GM06990 (cell line): ENCODE measurements around the gene CNTNAP5.

Source experiments
- DNase-seq: peaks from one replicate; pipeline ENCODE4 v3.0.0-alpha.2; 2011; ENCODE audit not compliant: insufficient read length; ENCODE audit errors: extremely low read depth
- H3K27me3 ChIP-seq: replicated peaks from 2 replicates; pipeline ENCODE4 v1.6.0; 2011; ENCODE audit warnings: low read length; ENCODE audit not compliant: control insufficient read depth, insufficient read depth
- H3K36me3 ChIP-seq: 2 replicates; pipeline ENCODE4 v1.5.1; 2011; ENCODE audit warnings: low read length; ENCODE audit not compliant: control insufficient read depth, insufficient read depth
- H3K4me3 ChIP-seq: replicated peaks from 2 replicates; pipeline ENCODE4 v1.5.1; 2011; ENCODE audit warnings: low read depth, mild to moderate bottlenecking, control low read depth, low read length
- TF ChIP-seq, protein P1 (sequence below): IDR thresholded peaks from 2 replicates; pipeline ENCODE4 v1.5.1; 2011; ENCODE audit warnings: low read length, control low read depth, mild to moderate bottlenecking, inconsistent platforms; ENCODE audit not compliant: insufficient read depth, poor library complexity, severe bottlenecking

The CNTNAP5 gene

DNA sequence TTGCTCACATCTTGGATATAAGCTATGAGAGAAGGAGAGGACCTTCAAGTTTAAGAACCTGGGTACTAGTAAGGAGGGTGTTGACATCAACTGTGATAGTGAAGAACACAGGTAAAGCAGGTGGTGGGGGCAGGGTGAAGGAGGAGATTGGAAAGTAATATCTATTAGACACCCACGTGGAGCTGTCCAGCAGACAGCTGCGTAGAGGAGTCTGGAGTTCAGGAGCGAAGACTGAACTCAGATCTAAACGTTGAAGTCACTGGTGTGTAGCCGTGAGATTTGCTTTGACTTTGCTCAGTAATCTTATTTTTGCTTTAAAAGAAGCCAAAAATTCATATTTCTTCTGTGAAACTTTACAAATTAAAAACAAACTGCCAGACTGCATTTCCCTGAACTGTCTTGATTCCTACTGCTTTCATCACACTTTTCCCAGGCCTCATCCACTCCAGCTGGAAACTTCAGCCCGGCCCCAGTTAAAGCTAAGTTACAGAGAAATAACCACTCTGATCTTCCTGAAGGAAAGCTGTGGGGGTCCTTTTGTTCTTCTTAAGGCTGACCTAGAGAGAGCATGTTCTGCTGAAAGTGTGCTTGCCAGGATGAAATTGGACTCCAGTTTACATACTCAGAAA lies 533.3 kb downstream of the CNTNAP5 start:
- no peaks in the 10 kb centered on the region for H3K27me3 ChIP-seq
- H3K4me3 ChIP-seq = no peak overlapping the region
- DNase-seq = no peak
- H3K36me3 ChIP-seq = no peaks in the 10 kb centered on the region
- TF ChIP-seq, protein P1, sequence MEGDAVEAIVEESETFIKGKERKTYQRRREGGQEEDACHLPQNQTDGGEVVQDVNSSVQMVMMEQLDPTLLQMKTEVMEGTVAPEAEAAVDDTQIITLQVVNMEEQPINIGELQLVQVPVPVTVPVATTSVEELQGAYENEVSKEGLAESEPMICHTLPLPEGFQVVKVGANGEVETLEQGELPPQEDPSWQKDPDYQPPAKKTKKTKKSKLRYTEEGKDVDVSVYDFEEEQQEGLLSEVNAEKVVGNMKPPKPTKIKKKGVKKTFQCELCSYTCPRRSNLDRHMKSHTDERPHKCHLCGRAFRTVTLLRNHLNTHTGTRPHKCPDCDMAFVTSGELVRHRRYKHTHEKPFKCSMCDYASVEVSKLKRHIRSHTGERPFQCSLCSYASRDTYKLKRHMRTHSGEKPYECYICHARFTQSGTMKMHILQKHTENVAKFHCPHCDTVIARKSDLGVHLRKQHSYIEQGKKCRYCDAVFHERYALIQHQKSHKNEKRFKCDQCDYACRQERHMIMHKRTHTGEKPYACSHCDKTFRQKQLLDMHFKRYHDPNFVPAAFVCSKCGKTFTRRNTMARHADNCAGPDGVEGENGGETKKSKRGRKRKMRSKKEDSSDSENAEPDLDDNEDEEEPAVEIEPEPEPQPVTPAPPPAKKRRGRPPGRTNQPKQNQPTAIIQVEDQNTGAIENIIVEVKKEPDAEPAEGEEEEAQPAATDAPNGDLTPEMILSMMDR = no peak

DNA sequence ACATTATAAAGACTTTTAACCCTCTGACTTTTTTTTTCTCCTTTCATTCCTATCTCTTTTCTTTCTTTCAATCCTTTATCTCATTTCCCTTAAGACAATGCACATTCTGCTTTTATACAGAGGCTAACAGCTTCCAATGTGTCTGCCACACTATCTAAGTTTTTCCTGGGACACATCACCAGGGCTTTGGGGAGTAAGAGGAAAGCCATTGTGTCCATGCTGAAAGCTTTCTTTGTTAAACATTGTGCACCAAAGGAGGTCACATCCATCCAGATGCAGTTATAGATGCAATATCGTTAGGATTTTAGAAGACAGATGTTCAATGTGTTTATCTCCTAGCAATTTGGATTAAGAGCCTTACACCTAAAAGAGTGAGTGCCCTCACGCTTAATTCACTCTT lies 534.1 kb downstream of the CNTNAP5 start:
- Histone ChIP-seq H3K4me3 (no peak overlapping the region), H3K27me3 (no peaks in the 10 kb centered on the region), H3K36me3 (no peaks in the 10 kb centered on the region)
- DNase-seq = no peak
- TF ChIP-seq, protein P1 = no peak

DNA sequence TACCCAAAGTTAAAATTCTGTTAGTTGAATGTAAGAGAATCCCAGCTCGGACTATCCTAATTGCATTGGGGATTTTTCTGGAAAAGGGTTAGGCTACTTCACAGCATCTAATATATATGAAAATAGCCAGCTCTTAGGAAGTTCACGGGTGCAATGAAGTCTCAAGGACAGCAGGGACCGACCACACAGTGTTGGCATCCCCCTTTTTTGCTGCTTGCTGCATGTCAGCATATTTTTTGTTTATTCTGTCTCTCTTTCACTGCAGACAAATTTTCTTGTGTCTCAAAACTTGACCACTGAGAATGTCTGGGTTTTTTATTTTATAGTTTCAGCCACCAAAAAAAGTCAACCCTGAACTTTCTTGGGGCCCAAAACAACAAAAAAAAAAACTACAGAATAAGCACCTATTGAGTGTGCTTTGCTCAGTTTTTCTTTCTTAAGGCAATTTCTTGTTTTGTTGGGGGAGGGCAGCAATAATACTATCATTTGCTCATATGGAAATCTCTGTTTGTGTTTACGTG lies 535.6 kb downstream of the CNTNAP5 start:
- Histone ChIP-seq H3K4me3 (no peak overlapping the region), H3K36me3 (no peaks in the 10 kb centered on the region), H3K27me3 (no peaks in the 10 kb centered on the region)
- DNase-seq = no peak
- TF ChIP-seq, protein P1 = no peak

DNA sequence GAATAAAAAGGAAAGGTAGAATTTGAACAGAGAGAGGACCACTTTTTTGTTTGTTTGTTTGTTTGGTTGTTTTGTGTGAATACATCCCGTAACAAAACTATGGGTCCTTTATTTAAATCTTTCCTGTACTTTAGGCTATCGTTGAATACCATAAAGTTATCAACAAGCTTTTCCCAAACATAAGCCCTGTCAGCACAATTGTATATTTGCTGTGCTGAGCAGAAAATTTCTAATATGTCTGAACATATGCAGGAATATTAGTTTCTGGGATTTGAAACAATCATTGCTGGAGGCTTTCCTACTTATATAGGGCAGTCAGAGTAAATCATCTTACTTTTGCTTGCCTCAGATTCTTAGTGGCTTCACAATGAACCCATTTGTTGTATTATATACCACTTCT lies 536.4 kb downstream of the CNTNAP5 start:
- no peaks in the 10 kb centered on the region for H3K27me3 ChIP-seq
- DNase-seq = no peak
- H3K36me3 ChIP-seq = no peaks in the 10 kb centered on the region
- TF ChIP-seq, protein P1 = no peak
- H3K4me3 ChIP-seq = no peak overlapping the region

DNA sequence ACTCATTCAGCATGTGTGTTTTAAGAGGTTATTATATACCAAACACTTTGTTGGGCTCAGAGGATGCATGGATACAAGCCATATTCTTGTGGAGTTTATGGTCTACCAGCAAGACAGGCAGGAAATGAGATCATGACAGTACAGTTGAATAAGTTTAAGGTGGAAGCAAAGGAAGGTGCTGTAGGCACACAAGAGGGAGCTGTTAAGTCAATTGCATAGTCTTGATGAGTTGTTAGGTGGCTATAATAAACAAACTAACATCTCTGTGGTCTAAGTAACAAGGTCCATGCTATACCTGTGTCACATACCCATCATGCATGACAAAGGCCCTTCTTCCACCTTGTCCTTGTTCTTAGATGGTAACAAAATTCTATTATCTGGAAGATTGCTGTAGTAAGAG lies 538.3 kb downstream of the CNTNAP5 start:
- H3K4me3 ChIP-seq = no peak overlapping the region
- H3K27me3 ChIP-seq = no peaks in the 10 kb centered on the region
- TF ChIP-seq, protein P1 = no peak
- H3K36me3 ChIP-seq = no peaks in the 10 kb centered on the region
- DNase-seq = no peak
